Measurements from ENCODE around the gene KRTAP5-10.
"Not testable (repeated sequence)": the region's sequence is repeated elsewhere in the genome, so short reads cannot be mapped to it uniquely, and the experiment has no call there.

The KRTAP5-10 gene

GRCh38 chr11:71525188-71525937, 40.0 kb upstream of the KRTAP5-10 start:
- Histone ChIP-seq H3K9me3 (replicated peaks in 1 of 2; ENCODE audit: control insufficient read depth in 2 of 2, insufficient read depth in 1 of 2, low read depth in 1 of 2, low read length in 2 of 2) (no peaks in the 10 kb centered on the region), H3K4me1 (ENCODE audit: control insufficient read depth in 2 of 2, insufficient read depth in 1 of 2, low read depth in 1 of 2, low read length in 2 of 2) (no peaks in the 10 kb centered on the region), H3K18ac (ENCODE audit: low read length) (no peak overlapping the region), H2BK120ac (ENCODE audit: low read depth, low read length) (no peak overlapping the region), H3K4me2 (ENCODE audit: insufficient read depth, low read length, poor library complexity, severe bottlenecking) (no peak overlapping the region), H2BK12ac (ENCODE audit: low read length) (no peak overlapping the region), H3K36me3 (replicated peaks in 1 of 2; ENCODE audit: control insufficient read depth in 2 of 2, insufficient read depth in 2 of 2, low read length in 2 of 2) (no peaks in the 10 kb centered on the region), H3K9ac (ENCODE audit: low read depth, low read length, poor library complexity) (no peak overlapping the region), H3K4me3 (ENCODE audit: low read length in 2 of 2) (no peak overlapping the region), H3K27me3 (ENCODE audit: control insufficient read depth in 3 of 3, insufficient read depth in 3 of 3, low read depth in 1 of 3, low read length in 3 of 3) (peaks cover 0 to 5% (median 0%) of the 10 kb centered on the region in 3 experiments), H2AFZ (ENCODE audit: low read length) (no peak overlapping the region), H4K8ac (ENCODE audit: low read depth, low read length) (no peak overlapping the region), H2AK5ac (ENCODE audit: low read depth, low read length) (no peak overlapping the region), H4K91ac (ENCODE audit: low read depth, low read length, poor library complexity) (no peak overlapping the region), H3K27ac (replicated peaks; ENCODE audit: low read length) (no peak overlapping the region), H3K79me1 (ENCODE audit: low read depth, low read length) (no peaks in the 10 kb centered on the region), H3K4ac (ENCODE audit: low read length) (no peak overlapping the region), H2BK15ac (ENCODE audit: low read length) (no peak overlapping the region), H3K14ac (ENCODE audit: low read length) (no peak overlapping the region), H3K23ac (ENCODE audit: low read depth, low read length, poor library complexity) (no peak overlapping the region), H2BK5ac (ENCODE audit: low read length) (no peak overlapping the region)
- WGBS, 2 donors (ENCODE audit: extremely low coverage in 2 of 2, insufficient read length in 2 of 2, insufficient replicate concordance in 1 of 2) = no CpG with 5 or more reads among the region's 3 CpGs
- DNase-seq (ENCODE audit: low spot score) = no peak

- Histone ChIP-seq H3K27ac (replicated peaks; ENCODE audit: low read length) (no peak overlapping the region), H2BK5ac (ENCODE audit: low read length) (no peak overlapping the region), H4K91ac (ENCODE audit: low read depth, low read length, poor library complexity) (no peak overlapping the region), H3K36me3 (replicated peaks in 1 of 2; ENCODE audit: control insufficient read depth in 2 of 2, insufficient read depth in 2 of 2, low read length in 2 of 2) (no peaks in the 10 kb centered on the region), H3K4me3 (ENCODE audit: low read length in 2 of 2) (no peak overlapping the region), H2BK15ac (ENCODE audit: low read length) (no peak overlapping the region), H2AK5ac (ENCODE audit: low read depth, low read length) (no peak overlapping the region), H4K8ac (ENCODE audit: low read depth, low read length) (no peak overlapping the region), H2BK12ac (ENCODE audit: low read length) (no peak overlapping the region), H3K4me1 (ENCODE audit: control insufficient read depth in 2 of 2, insufficient read depth in 1 of 2, low read depth in 1 of 2, low read length in 2 of 2) (no peaks in the 10 kb centered on the region), H3K9me3 (replicated peaks in 1 of 2; ENCODE audit: control insufficient read depth in 2 of 2, insufficient read depth in 1 of 2, low read depth in 1 of 2, low read length in 2 of 2) (no peaks in the 10 kb centered on the region), H2AFZ (ENCODE audit: low read length) (no peak overlapping the region), H3K79me1 (ENCODE audit: low read depth, low read length) (no peaks in the 10 kb centered on the region), H3K14ac (ENCODE audit: low read length) (no peak overlapping the region), H3K18ac (ENCODE audit: low read length) (no peak overlapping the region), H3K4me2 (ENCODE audit: insufficient read depth, low read length, poor library complexity, severe bottlenecking) (no peak overlapping the region), H3K4ac (ENCODE audit: low read length) (no peak overlapping the region), H3K27me3 (ENCODE audit: control insufficient read depth in 3 of 3, insufficient read depth in 3 of 3, low read depth in 1 of 3, low read length in 3 of 3) (peaks cover 0 to 5% (median 0%) of the 10 kb centered on the region in 3 experiments), H3K23ac (ENCODE audit: low read depth, low read length, poor library complexity) (no peak overlapping the region), H2BK120ac (ENCODE audit: low read depth, low read length) (no peak overlapping the region), H3K9ac (ENCODE audit: low read depth, low read length, poor library complexity) (no peak overlapping the region)
- no CpG with 5 or more reads among the region's 2 CpGs for whole genome bisulfite sequencing, 2 donors (ENCODE audit: extremely low coverage in 2 of 2, insufficient read length in 2 of 2, insufficient replicate concordance in 1 of 2)
- DNase-seq (ENCODE audit: low spot score) = no peak
Observed at GRCh38 chr11:71525938-71526495, 39.3 kb upstream of the KRTAP5-10 start.

GRCh38 chr11:71526796-71527575, 38.4 kb upstream of the KRTAP5-10 start, which contains the start of gene KRTAP5-7:
Gene KRTAP5-7 (plus strand): TSS chr11:71527267. CDS start chr11:71527301, 34 bp downstream.
- not testable (repeated sequence) for H2BK15ac ChIP-seq (ENCODE audit: low read length); H4K91ac ChIP-seq (ENCODE audit: low read depth, low read length, poor library complexity); H2BK5ac ChIP-seq (ENCODE audit: low read length); H3K79me1 ChIP-seq (ENCODE audit: low read depth, low read length); DNase-seq (ENCODE audit: low spot score); H3K18ac ChIP-seq (ENCODE audit: low read length); H2BK12ac ChIP-seq (ENCODE audit: low read length); H3K27ac ChIP-seq (replicated peaks; ENCODE audit: low read length); H3K36me3 ChIP-seq (replicated peaks in 1 of 2; ENCODE audit: control insufficient read depth in 2 of 2, insufficient read depth in 2 of 2, low read length in 2 of 2); H3K4me3 ChIP-seq (ENCODE audit: low read length in 2 of 2); H3K4me1 ChIP-seq (ENCODE audit: control insufficient read depth in 2 of 2, insufficient read depth in 1 of 2, low read depth in 1 of 2, low read length in 2 of 2); H3K27me3 ChIP-seq (ENCODE audit: control insufficient read depth in 3 of 3, insufficient read depth in 3 of 3, low read depth in 1 of 3, low read length in 3 of 3); H2AK5ac ChIP-seq (ENCODE audit: low read depth, low read length); H2BK120ac ChIP-seq (ENCODE audit: low read depth, low read length); H3K14ac ChIP-seq (ENCODE audit: low read length); H4K8ac ChIP-seq (ENCODE audit: low read depth, low read length); H3K4ac ChIP-seq (ENCODE audit: low read length); H2AFZ ChIP-seq (ENCODE audit: low read length); H3K9me3 ChIP-seq (replicated peaks in 1 of 2; ENCODE audit: control insufficient read depth in 2 of 2, insufficient read depth in 1 of 2, low read depth in 1 of 2, low read length in 2 of 2); H3K4me2 ChIP-seq (ENCODE audit: insufficient read depth, low read length, poor library complexity, severe bottlenecking)
- Histone ChIP-seq H3K9ac (ENCODE audit: low read depth, low read length, poor library complexity) (peak within 1 kb of the TSS; percentile 40), H3K23ac (ENCODE audit: low read depth, low read length, poor library complexity) (peak within 1 kb of the TSS; percentile 53)
- no CpG with 5 or more reads among the region's 10 CpGs for WGBS, 2 donors (ENCODE audit: extremely low coverage in 2 of 2, insufficient read length in 2 of 2, insufficient replicate concordance in 1 of 2)

All from neuronal stem cell (in vitro differentiated cells).